Calu3 (cell line): Measurements from ENCODE around the gene EXOSC2. TPM values are rescaled to one million over a fixed set of nuclear protein-coding genes. Genes with fewer than 3 reads are reported as not detected.

Experiments
- BruUV-seq: library from RNA; stranded (reverse); fragments of 400-500 nt; replicated peaks from 2 replicates; lab custom pipeline; 2021; lab: Mats Ljungman, UMichigan
- CTCF ChIA-PET: fragments of 300-600 bp; sonication (Branson Sonifier 250); formaldehyde crosslinking; loops from one replicate; lab custom pipeline; 2022; ENCODE audit warnings: antibody characterized with exemption; lab: Charles Lee
- DNase-seq: peaks from one replicate; pipeline ENCODE4 v3.0.0; 2022
- H3K27ac Mint-ChIP-seq: one replicate; pipeline ENCODE4 v1.8.0; 2022; ENCODE audit warnings: mixed read lengths; ENCODE audit not compliant: unreplicated experiment
- H3K27me3 Mint-ChIP-seq: one replicate; pipeline ENCODE4 v1.8.0; 2022; ENCODE audit warnings: mixed read lengths; ENCODE audit not compliant: unreplicated experiment
- H3K36me3 Mint-ChIP-seq: one replicate; pipeline ENCODE4 v1.8.0; 2022; ENCODE audit warnings: mild to moderate bottlenecking, moderate library complexity, mixed read lengths; ENCODE audit not compliant: insufficient read depth, unreplicated experiment
- H3K4me1 Mint-ChIP-seq: one replicate; pipeline ENCODE4 v1.8.0; 2022; ENCODE audit warnings: mild to moderate bottlenecking, low read depth, mixed read lengths; ENCODE audit not compliant: unreplicated experiment
- H3K4me3 Mint-ChIP-seq: one replicate; pipeline ENCODE4 v1.8.0; 2022; ENCODE audit warnings: mild to moderate bottlenecking, low read depth, moderate library complexity, mixed read lengths; ENCODE audit not compliant: unreplicated experiment
- H3K9me3 Mint-ChIP-seq: one replicate; pipeline ENCODE4 v1.8.0; 2022; ENCODE audit warnings: low read depth, mixed read lengths; ENCODE audit not compliant: unreplicated experiment
- intact Hi-C: fragments of 100-400 bp; cut with micrococcal nuclease; formaldehyde crosslinking; loops from one replicate; pipeline ENCODE4 v1.10.0; 2022; ENCODE audit not compliant: unreplicated experiment
- total RNA-seq: library from RNA; stranded (reverse); gene quantifications from 2 replicates; pipeline ENCODE4 v1.2.3, GENCODE V29; 2022
- TF ChIP-seq, protein P1 (sequence below): fragments of 200-600 bp; IDR thresholded peaks from one replicate; pipeline ENCODE4 v1.8.0; 2022; ENCODE audit warnings: antibody characterized with exemption; ENCODE audit not compliant: unreplicated experiment

EXOSC2 gene
- total RNA-seq, 1 experiment from 2014 or later: 42.9 TPM

GRCh38 chr9:130699047-130699446 is 5.5 kb downstream of the EXOSC2 start:
- peaks cover 48% of the 10 kb centered on the region for H3K36me3 Mint-ChIP-seq
- intact Hi-C loops: no loop called here
- H3K4me3 Mint-ChIP-seq: no peak overlapping the region
- TF ChIP-seq, protein P1, sequence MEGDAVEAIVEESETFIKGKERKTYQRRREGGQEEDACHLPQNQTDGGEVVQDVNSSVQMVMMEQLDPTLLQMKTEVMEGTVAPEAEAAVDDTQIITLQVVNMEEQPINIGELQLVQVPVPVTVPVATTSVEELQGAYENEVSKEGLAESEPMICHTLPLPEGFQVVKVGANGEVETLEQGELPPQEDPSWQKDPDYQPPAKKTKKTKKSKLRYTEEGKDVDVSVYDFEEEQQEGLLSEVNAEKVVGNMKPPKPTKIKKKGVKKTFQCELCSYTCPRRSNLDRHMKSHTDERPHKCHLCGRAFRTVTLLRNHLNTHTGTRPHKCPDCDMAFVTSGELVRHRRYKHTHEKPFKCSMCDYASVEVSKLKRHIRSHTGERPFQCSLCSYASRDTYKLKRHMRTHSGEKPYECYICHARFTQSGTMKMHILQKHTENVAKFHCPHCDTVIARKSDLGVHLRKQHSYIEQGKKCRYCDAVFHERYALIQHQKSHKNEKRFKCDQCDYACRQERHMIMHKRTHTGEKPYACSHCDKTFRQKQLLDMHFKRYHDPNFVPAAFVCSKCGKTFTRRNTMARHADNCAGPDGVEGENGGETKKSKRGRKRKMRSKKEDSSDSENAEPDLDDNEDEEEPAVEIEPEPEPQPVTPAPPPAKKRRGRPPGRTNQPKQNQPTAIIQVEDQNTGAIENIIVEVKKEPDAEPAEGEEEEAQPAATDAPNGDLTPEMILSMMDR: no peak
- no TSS peak for BruUV-seq
- H3K4me1 Mint-ChIP-seq: peaks cover 25% of the 10 kb centered on the region
- no peak overlapping the region for H3K27ac Mint-ChIP-seq
- no peaks in the 10 kb centered on the region for H3K9me3 Mint-ChIP-seq
- H3K27me3 Mint-ChIP-seq: no peaks in the 10 kb centered on the region
- CTCF ChIA-PET: no interaction called here
- DNase-seq: no peak

DNA sequence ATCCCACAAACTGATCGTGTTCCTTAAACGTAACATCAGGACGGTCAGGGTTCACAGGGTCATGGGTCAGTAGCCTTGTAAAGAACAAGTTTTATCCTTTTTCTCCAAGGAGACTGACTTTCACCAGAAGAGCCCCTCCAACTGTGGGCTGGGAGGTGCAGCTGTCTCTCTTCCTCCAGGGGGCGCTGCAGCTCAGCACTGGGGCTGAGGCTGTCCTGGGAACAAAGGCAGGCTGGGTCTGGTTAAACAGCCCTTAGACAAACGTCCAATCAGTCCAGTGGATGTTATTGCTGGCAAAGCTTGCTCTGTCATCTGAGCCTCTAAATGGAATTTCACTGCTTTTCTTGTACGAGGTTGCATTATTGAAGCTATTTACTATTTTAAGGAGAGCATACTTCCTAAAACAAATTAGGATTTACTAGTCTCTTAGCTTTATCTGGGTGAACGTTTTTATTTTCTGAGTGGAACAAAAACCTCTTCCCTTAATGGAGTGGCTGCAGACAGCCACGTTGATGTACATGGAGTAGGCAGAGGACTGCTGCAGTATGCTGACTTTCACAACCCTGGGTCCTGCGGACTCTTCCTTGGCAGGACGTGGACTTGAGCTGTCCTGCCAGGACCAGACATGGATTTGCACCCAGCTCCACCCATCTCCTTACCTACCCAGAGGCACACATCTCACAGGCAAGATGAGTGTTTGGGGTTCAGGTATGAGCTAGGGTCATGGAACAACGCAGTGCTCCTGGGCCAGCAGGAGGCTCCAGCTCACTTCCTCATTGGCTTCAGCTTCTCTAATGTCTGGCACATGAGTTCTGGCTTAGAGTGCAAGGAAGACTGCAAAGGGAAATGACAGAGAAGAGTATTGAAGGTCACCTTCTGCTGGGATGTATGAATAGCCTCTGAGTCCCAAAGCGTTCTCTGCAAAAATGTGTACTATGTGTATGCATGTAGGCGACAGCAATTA is 7.8 kb downstream of the EXOSC2 start:
- Mint-ChIP-seq H3K27me3 (no peaks in the 10 kb centered on the region), H3K4me3 (no peak overlapping the region), H3K9me3 (no peaks in the 10 kb centered on the region), H3K4me1 (peaks cover 11% of the 10 kb centered on the region), H3K27ac (no peak overlapping the region), H3K36me3 (peaks cover 30% of the 10 kb centered on the region)
- DNase-seq: peak; percentile 75
- intact Hi-C loops: no loop called here
- CTCF ChIA-PET: interaction anchor here (0.6 to 1.8 kb wide), 7 partner anchors 11 to 938 kb away, joined by 3 to 7 read pairs (median 3); no protein-coding TSS in a partner anchor
- no TSS peak for BruUV-seq
- TF ChIP-seq, protein P1: peak; percentile 72

DNA sequence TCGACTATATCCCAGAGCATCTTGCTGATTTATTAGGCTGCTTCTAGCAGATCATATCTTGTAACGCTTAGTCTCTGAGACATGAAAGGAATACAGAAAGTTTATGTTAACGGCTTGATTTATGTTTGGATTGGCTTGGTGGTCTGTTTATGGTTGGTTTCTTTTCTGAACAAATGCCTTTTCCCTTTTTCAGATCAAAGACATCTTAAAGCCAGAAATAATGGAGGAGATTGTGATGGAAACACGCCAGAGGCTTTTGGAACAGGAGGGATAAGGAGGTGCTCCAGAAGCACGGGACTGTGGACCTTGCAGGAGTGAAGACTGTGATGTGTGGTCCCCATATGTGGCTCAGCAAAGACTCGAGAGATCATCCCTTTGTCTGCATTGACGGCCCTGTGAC is 9.9 kb downstream of the EXOSC2 start:
- TF ChIP-seq, protein P1: no peak
- no TSS peak for BruUV-seq
- DNase-seq: no peak
- Mint-ChIP-seq H3K27ac (no peak overlapping the region), H3K36me3 (peaks cover 22% of the 10 kb centered on the region), H3K4me1 (no peaks in the 10 kb centered on the region), H3K27me3 (no peaks in the 10 kb centered on the region), H3K9me3 (no peaks in the 10 kb centered on the region), H3K4me3 (no peak overlapping the region)
- intact Hi-C loops: no loop called here
- CTCF ChIA-PET: no interaction called here

- TF ChIP-seq, protein P1: peak; percentile 34
- no peaks in the 10 kb centered on the region for H3K9me3 Mint-ChIP-seq
- intact Hi-C loops: loop anchor here (2.0 kb wide), 1 partner anchor 159 kb away; no protein-coding TSS in a partner anchor
- DNase-seq: peak; percentile 58
- BruUV-seq: no TSS peak
- H3K4me3 Mint-ChIP-seq: no peak overlapping the region
- peaks cover 31% of the 10 kb centered on the region for H3K36me3 Mint-ChIP-seq
- no peaks in the 10 kb centered on the region for H3K4me1 Mint-ChIP-seq
- H3K27ac Mint-ChIP-seq: no peak overlapping the region
- H3K27me3 Mint-ChIP-seq: peaks cover 12% of the 10 kb centered on the region
- CTCF ChIA-PET: interaction anchor here (0.6 to 0.8 kb wide), 2 partner anchors 25 to 425 kb away, joined by 3 read pairs; no protein-coding TSS in a partner anchor
Measured at GRCh38 chr9:130707225-130707976, 13.8 kb downstream of the EXOSC2 start.
